ENCODE measurements around the gene SDHAF1.
"Not testable (repeated sequence)": the region's sequence is repeated elsewhere in the genome, so short reads cannot be mapped to it uniquely, and the experiment has no call there.

The SDHAF1 gene, protein sequence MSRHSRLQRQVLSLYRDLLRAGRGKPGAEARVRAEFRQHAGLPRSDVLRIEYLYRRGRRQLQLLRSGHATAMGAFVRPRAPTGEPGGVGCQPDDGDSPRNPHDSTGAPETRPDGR

DNA sequence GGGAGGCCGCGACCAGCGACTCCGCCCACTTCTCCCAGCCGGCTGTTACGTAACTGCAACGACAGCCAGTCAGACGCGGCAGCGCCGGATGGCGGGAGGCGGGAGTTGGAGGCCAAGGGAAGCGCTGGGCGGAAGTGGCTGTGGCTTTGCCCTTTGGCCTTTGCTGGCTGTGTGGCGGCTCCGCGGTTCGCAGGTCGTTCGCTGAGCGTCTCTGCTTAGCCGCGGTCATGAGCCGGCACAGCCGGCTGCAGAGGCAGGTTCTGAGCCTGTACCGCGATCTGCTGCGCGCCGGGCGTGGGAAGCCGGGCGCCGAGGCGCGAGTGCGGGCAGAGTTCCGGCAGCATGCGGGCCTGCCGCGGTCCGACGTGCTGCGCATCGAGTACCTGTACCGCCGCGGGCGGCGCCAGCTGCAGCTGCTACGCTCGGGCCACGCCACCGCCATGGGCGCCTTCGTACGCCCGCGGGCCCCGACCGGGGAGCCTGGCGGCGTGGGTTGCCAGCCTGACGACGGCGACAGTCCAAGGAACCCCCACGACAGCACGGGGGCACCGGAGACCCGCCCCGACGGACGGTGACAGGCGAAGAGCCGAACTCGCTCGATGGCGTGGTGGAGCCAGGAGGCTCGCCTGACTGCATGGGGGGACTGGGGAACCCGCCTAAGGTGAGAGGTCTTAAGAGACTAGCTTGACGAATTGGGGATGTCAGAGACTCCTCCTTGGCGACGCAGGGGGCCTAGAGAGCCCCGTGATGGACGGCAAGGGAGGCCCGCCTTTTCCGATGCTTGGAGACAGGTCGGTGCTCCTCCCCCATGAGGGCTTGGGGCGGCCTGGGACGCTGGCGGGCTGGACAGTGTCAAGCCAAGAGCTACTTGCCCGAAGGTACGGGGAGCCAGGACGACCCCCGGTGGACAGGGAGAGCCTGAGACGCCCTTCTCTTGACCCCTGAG lies at the start of gene SDHAF1:
Gene SDHAF1, plus strand, starts transcription at position 141 of the 946 bp plus-strand sequence. Its CDS starts 87 bp downstream, at position 228.
- DNase-seq, result peak; percentile 91 to 93

DNA sequence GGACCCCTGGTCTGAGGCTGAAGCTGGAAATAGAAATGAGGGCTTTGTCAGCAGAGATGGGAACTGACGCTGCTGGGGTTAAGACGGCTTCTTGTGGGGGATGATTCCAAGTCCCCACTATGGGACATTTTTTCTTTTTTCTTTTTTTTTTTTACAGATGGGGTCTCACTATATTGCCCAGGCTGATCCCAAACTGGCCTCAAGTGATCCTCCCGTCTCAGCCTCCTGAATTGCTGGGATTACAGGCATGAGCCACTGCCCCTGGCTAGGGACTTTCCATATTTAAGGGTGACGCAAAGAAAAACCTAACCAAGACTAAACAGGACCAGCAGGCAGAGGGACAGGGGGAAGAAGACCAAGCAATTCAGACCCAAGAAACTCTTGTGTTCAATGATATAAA lies 48.8 kb upstream of the SDHAF1 start:
- DNase-seq, result no peak

DNA sequence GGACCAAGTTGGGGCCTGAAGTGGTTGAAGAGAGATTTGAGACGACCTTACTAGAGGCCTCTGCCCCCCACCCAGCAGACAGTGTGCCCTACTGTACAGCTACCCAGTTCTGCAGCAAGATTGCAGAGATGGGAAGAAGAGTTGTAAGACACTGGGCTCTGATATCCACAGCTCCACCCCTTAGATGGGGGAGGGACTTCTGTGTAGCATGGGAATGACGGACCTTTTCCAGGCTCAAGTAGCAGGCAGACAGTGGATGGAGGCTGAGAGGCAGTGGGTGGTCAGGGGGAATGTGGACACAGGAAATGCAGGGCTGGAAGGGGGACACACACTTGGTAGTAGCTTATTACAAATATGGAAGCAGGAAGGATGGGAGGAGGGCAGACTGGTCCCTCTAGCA lies 45.9 kb upstream of the SDHAF1 start:
- no peak for DNase-seq

DNA sequence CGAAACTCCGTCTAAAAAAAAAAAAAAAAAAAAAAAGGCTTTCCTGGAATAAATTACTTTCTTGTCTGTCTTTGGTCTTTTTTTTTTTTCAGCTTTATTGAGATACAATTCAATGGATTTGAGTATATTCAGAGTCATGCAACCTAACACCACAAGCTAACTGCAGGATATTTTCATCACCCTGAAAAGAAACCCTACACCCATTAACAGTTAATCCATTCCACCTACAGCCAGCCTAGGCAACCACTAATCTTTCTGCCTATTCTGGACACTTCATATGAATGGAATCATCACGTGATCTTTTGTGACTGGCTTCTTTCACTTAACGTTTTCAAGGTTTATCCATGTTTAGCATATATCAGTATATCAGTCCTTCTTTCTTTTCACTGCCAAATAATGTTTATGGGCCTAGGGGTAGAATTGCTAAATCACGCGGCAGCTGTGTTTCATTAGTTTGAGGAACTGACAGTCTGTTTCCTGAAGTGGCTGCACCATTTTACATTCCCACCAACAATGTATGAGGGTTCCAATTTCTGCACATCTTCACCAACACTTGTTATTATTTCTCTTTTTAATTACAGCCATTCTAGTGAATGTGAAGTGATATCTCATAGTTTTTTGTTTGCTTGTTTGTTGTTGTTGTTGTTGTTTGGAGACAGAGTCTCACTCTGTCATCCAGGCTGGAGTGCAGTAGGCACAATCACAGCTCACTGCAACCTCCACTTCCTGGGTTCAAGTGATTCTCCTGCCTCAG lies 38.9 kb upstream of the SDHAF1 start:
- DNase-seq, result no peak

DNA sequence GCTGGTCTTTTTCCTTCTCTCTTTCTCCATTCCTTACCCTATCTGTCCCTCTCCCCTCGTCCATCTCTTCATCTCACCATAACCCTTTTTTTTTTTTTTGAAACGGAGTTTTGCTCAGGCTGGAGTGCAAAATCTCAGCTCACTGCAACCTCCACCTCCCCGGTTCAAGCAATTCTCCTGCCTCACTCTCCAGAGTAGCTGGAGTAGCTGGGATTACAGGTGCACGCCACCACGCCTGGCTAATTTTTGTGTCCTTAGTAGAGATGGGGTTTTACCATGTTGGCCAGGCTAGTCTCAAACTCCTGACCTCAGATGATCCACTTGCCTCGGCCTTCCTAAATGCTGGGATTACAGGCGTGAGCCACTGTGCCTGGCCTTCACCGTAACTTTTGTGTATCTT lies 37.6 kb upstream of the SDHAF1 start:
- not testable (repeated sequence) for DNase-seq

DNA sequence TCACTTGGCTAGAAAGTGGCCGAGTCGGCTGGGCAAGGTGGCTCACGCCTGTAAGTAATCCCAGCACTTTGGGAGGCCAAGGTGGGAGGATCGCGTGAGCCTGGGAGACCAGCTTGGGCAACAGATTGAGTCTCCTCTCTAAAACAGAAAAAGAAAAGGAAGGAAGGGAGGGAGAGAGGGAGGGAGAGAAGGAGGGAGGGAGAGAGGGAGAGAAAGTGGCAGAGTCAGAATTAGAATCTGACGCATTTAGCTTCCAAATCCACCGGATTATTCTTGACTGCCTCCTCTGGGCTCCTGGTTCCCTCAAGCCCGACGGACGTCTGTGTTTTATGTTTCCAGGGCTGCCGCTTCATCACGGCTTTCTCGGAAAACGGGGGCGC lies 36.3 kb upstream of the SDHAF1 start:
- no peak for DNase-seq

DNA sequence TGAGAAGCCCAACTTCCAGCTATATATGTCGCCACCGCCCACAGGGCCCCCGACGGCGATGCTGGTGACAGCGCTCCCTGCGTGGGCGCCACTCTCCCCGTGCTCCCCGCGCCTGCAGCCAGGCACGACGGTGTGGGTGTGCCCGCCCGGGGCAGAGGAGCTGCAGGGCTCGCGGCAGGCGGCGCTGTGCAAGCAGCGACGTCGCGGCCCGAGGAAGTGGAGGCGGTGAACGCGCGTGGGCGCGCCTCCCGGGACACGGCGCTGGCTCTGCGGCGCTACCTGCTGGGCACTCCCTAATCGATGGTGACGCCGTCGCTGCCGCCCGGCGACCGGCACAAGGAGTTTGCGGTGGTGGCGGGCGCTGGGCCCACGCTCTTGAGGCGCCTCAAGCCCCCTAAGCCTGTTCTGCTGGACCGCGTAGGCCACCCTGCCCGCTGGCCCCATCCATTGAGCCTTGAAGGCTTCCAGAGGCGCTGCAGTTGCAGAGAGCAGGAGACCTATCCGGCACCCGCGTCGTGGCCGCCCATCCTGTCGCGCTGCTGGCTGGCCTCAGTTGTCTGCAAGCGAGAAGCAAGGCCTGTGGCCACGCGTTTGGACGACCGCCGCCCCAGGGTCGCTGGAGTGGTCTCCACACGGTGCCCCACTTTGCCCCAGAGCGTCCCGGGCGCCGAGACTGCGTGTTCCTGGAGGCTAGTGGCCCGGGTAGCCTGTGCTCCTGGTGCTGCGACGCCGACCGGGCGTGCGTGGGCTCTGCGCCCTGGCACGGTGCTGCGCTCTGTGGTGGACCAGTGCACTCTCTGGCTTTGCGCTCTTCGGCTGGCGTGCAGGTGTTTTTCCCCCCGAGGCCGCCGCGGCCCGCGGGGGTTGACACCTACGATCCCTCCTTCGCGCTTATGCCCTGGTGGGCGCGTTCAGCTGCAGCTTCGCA lies 35.7 kb upstream of the SDHAF1 start:
- peak; percentile 78 to 88 for DNase-seq

DNA sequence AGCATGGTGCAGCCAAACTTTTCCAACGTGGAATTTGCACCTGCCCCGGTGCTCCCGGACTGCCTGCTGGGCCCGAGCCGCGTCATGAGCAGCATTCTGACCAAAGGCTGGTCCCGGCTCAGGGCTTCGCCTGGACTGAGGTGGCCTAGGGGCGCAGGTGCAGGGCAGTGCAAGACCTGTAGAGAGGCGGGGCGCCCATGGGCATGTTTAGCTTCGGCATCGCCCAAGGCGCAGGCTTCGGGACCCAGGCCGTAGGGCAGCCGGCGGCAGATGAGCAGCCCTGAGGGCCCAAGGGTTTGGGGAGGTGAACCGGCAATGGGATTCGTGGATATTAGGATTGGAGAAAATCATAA lies 35.0 kb upstream of the SDHAF1 start:
- no peak for DNase-seq

DNA sequence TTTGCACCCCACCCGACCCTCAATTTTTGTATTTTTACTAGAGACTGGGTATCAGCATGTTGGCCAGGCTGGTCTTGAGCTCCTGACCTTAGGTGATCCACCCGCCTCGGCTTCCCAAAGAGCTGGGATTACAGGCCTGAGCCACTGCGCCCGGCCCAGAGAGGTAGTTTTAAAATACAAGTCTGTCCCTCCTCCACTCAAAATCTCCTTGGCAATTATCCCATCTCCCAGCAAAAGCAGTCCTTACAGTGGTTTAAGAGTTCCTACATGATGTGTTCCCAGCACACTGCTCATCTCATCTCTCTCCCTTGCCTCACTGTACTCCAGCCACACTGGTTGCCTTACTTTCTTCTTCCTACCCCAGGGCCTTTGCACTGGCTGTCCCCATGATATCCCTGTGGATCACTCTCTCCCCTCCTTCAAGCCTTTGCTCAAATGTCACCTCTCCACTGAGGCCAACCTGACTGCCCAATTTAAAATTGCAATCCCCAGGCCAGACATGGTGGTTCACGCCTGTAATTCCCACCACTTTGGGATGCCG lies 34.5 kb upstream of the SDHAF1 start:
- no peak for DNase-seq

DNA sequence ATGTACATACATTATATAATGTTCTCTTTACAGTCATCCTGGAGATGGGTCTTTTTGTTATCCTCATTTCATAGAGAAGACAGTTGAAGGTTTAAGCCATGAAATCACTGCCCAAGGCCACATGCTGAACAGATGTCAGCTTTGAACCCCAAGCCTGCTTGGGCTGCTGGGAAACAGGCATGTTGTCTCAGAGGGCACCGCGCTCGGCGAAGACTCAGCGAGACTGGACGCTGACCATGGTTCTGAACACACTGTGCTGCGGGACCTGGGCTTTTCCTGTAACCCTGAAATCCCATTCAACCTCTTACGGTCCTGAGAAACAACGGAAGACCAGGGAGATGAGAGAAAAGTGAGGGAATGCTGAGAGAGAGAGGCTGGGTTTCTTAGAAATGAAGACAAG lies 31.5 kb upstream of the SDHAF1 start:
- DNase-seq, result peak in 1 of 2 donors; percentile 40

DNA sequence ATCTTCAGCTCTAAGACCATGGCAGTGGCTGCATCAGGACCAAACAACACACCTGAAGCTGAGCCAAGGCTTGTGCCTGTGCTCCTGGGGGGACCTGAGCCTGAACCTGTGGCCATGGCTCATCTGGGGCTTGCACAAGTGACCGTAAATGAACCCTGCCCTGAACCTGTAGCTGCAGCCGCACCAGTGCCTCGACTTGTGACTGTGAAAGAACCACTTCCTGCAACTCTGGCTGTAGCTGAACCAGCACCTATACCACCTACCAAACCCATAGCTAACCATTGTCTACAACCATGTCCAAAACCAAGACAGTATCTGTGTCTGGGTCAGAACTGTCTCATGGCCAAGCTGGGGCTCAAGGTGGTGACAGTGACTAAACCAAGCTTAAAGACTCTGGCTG lies 28.2 kb upstream of the SDHAF1 start:
- no peak for DNase-seq

DNA sequence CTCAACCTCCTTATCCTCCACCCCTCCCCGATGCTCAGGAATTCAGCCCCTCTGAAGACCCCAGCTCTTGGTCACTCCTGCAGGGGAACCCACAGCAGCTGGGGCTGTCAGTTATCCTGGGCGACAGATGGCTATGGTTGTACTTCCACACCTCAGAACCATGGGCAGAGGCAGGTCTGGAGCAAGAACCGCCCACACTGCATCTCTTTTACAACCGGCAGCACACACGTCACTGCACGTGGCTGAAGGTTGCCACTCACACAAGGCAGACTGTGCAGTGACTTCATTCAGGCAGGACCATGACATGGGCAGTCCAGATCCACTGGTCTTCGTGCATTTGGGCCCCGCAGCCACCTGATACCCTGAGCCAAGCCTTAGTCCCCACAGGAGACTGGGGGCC lies 21.5 kb upstream of the SDHAF1 start:
- DNase-seq, result no peak

DNA sequence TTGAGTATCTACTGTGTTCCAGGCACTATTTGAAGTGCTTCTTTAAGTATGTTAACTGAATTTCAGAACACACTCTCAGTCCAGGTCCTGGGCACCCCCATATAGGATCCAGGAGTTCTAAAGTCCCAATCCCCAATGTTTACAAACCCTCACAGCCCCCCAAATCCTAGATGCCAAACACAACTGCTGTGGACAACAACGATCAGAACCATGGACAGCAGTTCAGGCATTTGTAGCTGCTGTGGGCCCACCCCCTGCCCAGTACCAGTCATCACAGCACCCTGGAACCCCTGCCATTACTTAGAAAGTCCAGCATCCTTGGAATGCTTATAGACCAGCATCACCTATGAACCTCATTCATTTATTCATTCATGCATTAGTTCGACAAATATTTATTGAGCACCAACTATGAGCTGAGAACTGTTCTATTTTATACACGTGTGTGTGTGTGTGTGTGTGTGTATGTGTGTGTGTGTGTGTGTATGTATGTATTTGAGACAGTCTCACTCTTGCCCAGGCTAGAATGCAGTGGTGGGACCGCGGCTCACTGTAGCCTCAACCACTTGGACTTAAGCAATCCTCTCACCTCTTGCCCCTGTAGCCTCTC lies 19.3 kb upstream of the SDHAF1 start:
- no peak for DNase-seq

DNA sequence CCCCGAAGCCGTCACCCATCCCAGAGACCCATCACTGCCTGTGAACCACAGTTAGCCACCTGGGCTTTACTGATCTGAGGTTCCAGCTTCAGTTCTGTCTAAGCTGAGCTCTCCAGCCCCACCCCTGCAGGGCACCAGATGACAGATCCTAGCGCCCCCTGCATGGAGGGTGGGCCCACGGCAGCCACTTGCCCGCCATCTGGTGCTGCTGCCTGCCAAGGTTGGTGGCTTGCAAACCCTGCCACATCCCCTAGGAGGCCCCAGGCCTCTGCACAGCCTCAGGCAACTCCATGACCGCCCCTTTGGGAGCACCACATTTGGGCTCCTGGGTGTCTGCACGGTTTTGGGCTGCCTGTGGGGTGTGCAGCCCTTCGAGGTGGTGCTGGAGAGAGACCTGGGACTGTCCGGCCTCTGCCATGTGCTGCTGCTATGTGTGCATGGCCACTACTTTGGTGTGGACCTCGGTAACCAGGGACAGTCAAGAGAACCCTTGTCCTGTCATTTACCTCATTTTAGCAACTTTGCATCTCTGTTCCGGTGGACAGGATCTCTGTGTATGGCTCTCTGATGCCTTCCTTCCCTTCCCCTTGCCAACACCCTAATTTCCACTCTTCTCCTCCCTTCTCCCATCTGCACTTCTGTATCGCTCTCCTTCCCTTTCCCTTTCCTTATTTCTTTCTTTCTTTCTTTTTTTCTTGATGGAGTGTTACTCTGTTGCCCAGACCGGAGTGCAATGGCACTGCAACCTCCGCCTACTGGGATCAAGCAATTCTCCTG lies 17.4 kb upstream of the SDHAF1 start:
- DNase-seq, result peak in 1 of 2 donors; percentile 21

DNA sequence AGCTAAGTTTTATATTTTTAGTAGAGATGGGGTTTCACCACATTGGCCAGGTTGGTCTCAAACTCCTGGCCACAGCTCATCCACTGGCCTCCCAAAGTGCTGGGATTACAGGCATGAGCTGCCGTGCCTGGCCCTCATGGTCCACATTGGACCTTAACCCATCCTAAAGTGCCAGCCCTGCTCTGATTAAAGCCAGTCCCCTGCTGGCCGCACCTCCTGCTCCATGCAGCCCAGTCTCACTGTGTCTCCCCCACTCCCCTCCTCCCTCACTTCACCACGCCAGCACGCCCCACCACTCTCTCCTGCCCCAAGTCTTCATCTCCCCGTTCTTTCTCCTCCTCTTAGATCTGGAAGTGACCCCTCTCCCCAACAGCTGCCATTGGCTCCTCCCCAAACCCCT lies 16.7 kb upstream of the SDHAF1 start:
- DNase-seq, result no peak

DNA sequence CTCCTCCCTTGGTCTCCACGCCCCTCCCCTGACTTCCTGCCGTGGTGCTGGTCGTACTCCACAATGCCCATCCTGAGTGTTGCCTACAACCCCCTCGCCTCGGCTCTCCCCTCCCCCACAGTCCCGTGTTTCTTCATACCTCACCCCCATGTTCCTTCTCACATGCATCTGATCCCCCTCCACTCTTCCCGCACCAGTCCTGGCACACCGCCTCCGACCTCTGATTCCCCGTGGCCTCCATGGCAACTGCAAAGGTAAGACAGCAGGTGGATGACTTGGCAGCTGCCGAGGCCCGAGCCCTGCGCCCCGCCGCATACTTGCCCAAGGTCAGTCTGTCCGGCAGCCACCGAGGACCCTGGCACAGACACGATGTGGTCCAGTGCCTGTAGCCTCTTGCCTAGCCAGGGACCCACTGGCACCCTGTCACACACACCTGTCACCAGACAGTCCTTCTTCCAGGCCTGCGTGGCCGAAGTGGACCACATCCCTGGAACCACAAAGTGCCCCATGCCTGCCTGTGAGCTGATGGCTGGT lies 16.1 kb upstream of the SDHAF1 start:
- no peak for DNase-seq

DNA sequence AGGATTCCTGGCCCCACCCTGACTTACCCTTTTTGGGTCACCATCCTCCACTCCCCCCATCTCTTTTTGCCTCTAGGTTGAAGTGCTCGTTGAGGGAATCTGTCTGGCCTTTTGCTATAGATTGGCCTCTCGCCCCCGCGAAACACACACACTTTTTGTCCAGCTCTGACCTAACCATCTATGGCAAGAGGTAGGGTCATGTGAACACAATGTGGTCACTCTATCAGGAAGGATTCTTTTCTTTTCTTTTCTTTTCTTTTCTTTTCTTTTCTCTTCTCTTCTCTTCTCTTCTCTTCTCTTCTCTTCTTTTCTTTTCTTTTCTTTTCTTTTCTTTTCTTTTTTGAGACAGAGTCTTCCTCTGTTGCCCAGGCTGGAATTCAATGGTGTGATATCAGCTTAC lies 14.0 kb upstream of the SDHAF1 start:
- DNase-seq, result not testable (repeated sequence)

DNA sequence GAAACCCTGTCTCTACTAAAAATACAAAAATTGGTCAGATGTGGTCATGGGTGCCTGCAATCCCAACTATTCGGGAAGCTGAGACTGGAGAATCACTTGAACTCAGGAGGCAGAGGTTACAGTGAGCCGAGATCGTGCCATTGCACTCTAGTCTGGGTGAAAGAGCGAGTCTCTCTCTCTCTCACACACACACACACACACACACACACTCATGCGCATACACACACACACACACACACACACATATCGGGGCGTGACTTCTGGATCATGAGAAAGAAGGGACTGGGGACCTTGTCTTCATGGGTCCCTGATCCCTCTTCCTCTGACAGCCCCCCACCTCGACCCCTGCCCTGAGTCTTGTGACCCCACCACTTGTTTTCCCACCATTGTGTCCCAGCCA lies 11.8 kb upstream of the SDHAF1 start:
- DNase-seq, result no peak

DNA sequence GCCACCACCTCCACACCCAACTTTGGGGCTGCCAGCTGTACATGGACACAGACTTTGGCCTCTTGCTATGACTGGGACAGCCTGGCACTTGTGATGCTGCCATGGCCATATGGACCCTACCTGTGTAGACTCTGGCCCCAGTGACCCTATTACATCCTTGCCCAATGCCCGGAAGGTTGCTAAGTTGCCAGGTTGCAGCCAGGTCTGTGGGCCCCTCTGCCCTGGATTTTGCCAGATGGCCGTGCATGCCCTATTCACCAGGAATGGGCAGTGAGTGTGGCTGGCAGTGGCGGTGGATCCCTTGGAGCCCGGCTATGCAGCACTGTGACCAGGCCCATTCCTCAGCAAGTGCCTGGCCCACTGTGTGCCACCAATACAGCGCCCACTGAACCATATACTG lies 8.9 kb upstream of the SDHAF1 start:
- no peak for DNase-seq

DNA sequence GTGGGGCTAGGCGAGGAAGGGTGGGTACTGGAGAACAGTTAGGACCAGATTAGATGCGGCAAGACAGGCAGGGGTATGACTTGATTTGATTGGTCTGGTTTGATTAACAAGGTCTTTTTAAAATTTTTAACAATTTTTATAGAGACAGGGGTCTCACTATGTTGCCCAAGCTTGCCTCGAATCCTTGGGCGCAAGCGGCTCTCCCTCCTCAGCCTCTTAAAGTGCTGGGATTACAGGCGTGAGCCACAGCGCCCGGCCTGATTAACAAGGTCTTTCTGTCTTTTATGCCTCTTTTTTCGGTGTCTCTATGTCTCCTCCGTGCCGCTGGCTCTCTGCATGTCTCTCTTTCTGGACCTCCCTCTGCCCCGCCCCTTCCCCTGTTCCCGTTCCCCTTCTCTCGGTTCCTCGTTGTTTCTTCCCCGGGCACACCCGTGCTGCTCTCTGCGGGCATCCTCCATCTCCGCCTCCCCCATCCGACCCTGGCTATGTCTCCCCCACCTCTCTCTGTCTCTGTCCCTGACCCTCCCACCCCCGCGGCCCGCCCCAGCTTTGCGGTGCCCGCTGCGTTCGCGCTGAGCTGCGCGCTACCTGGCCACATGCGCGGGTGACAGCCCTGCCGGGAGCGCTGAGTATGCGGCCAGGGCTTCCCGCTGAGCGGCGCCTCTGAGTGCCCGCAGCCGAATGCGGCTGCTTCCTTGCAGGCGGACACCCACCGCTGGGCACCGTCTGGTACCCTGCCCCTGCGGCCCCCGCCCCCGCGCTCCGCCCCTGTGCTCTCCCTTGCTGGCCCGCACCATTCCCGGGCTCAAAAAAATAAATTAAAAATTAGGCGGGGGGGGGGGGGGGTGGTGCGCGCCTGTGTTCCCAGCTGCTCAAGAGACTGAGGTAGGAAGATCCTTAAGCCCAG lies 8.1 kb upstream of the SDHAF1 start:
- peak in 1 of 2 donors; percentile 20 for DNase-seq
